HG02840 (cell line): ENCODE results near the gene CXCL8.
A peak's percentile ranks its signal among the peaks of the same experiment; 100 is the strongest.
"Not testable (repeated sequence)": the region's sequence is repeated elsewhere in the genome, so short reads cannot be mapped to it uniquely, and the experiment has no call there.

Experiments used
- ATAC-seq: cut with Tn5 transposase; IDR thresholded peaks from one replicate; pipeline ENCODE4 v1.9.1; 2021; ENCODE audit warnings: mild to moderate bottlenecking, moderate library complexity, moderate number of reproducible peaks; ENCODE audit not compliant: unreplicated experiment, low FRiP score

The CXCL8 gene

DNA sequence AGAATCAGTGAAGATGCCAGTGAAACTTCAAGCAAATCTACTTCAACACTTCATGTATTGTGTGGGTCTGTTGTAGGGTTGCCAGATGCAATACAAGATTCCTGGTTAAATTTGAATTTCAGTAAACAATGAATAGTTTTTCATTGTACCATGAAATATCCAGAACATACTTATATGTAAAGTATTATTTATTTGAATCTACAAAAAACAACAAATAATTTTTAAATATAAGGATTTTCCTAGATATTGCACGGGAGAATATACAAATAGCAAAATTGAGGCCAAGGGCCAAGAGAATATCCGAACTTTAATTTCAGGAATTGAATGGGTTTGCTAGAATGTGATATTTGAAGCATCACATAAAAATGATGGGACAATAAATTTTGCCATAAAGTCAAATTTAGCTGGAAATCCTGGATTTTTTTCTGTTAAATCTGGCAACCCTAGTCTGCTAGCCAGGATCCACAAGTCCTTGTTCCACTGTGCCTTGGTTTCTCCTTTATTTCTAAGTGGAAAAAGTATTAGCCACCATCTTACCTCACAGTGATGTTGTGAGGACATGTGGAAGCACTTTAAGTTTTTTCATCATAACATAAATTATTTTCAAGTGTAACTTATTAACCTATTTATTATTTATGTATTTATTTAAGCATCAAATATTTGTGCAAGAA, 2.3 kb downstream of the CXCL8 start:
- ATAC-seq: no peak

DNA sequence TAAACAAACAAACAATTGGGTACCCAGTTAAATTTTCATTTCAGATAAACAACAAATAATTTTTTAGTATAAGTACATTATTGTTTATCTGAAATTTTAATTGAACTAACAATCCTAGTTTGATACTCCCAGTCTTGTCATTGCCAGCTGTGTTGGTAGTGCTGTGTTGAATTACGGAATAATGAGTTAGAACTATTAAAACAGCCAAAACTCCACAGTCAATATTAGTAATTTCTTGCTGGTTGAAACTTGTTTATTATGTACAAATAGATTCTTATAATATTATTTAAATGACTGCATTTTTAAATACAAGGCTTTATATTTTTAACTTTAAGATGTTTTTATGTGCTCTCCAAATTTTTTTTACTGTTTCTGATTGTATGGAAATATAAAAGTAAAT, 2.9 kb downstream of the CXCL8 start:
- no peak for ATAC-seq

DNA sequence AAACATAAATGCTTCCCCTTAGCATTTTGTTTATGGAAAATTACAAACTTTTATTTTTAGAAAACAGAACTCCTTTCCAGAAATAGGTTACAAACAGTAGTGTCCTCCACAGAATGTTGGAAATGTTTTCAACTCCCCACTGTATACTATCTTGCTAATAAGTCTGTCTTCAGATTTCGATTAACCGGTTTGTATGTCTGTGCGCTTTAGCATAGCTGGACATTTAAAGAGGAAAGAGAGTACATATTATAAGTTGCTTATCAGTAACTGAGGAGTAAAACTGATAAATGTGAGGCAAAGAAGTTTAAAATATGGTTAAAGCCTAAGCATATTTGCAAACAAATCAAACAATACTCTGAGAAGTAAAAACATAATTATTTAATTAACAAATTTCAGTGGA, 3.4 kb downstream of the CXCL8 start:
- ATAC-seq: no peak

DNA sequence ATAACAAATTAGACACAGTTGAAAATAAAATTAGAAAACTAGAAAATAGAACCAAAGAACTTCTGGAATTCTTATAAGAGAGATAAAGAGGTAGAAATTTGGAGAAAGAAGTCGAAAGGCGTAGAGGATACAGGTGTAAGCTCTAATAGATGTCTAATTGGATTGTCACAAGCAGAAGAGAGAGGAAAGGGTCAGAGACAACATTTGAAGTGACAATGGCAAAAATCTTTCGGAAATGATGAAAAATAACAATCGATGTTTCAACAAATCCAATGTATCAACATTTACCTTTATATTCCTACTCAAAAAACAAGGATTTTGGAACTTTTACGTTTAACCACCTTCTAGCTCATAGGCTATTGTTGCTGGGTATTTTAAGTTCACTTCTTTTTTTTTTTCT, 3.8 kb downstream of the CXCL8 start:
- no peak for ATAC-seq

DNA sequence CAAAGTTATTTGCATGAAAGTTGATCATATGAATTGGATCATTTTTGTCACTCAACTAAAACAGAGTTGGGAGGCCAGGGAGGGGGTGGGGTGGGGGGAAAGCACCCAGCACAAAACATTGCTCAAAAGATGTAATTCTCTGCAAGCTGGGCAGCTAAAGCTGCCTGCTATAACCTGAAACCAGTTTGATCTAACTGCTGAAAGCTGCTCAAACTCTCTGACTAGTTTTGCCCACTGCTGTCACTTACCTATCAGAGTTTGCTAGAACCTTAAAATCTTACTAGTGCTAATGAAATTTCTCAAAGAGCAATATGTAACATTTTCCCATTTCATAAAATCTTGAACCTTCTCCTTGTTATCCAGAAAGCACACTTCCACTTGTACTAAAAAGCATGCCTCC, 10.4 kb downstream of the CXCL8 start:
- ATAC-seq: no peak

DNA sequence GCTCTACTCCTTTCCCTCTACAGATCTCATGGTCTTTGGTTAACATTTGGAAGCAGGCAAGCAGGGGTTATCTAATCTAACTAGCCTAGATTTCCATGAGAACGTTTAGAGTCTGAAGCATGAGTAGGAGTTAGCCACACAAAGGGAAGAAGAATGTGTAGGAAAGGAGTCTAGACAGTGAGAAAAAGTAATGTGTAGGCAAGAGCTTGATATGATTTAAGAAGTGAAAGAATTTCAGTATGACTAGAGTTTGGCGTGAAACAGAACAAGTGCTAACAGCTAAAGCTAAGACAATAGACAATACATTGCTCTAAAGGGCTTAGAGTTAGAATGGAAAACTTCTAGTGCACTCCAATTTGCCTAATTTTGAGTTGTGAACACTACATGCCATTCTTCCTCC, 10.8 kb downstream of the CXCL8 start:
- ATAC-seq: peak; percentile 78

DNA sequence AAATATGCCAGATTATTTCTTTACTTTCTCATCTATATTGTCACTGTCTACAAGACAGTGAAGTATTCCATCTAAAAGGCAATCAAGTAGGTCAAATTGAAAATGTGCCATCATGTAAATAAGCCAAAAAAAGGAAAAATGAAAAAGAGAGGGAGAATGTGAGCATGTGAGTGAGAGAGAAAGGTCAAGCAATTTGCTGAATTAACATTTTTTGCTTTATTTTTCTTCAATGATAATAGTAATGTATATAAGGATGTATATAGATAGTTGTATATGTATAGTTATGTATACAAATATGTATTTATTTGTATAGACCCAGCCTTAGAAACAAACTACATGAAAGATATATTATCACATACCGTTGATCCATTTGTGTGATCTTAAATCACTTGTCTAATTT, 11.5 kb downstream of the CXCL8 start:
- ATAC-seq: no peak

DNA sequence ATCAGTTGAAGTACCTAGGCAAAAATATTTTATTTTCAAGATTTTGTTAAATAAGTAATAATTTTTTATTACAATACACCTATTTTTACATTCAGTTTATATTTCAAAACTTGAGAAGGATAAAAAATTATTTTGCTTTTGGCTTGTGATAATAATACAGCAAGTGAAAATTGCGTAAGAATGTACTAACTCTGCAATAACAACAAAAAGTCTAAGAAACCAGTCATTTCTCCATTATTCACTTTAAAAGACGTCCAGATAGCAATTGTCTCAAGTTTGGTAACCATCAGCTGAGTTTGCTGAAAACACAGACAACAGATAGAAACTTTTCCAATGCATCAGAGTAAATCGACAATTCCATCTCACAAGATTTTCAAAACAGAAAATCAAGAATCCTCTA, 12.1 kb downstream of the CXCL8 start:
- ATAC-seq: no peak

DNA sequence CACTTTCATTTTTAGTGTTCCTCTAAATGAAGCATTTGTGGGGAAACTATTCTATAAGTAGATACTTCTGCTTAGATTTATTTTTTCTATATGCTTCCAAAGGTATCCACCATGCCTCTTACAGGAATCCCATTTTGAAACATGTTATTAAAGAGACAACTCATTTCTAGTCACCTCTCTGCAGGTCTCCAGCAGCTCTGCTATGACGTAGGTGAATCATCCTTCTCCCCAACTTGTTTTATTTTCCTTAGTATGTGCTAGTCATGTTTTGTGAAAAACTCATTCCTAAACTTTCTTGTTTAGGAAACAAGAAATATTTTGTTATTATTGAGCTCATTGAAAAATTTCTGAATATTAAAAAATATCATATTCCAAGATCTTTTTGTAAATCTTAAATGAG, 12.8 kb downstream of the CXCL8 start:
- ATAC-seq: no peak

DNA sequence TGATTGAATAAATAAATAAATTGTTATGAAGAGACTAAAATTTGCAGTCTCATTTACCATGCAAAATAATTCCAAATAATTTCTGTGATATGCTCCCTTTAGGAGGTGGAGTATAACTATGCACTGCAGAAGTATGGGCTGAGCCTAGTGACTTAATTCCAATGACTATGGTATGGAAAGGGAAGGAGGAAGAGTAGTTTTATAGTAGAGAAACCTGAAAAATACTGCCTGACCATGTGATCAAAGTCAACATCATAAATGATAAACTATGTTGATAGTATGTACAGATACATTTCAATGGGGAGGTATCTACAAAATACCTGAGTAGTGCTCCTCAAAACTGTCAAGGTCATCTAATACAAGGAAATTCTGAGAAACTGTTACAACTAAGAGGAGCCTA, 14.6 kb downstream of the CXCL8 start:
- ATAC-seq: no peak

DNA sequence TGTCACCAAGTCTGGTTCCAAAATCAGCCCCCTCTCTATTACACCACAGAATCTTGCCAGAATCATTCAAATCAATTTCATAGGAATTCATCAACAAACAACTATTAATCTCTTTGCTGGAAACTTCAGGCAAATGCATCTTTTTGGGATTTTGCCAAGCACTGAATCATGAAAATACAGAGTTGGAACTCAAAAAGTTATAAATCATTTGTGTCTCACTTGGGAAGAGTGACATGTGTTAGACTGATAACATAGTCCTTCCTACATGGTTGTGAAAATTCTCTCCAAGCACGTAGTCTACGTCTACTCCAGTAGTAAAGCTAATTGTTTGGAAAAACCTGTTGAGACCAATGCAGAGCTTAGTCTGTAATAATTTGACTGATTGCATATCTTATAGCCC, 19.0 kb downstream of the CXCL8 start:
- ATAC-seq: no peak

DNA sequence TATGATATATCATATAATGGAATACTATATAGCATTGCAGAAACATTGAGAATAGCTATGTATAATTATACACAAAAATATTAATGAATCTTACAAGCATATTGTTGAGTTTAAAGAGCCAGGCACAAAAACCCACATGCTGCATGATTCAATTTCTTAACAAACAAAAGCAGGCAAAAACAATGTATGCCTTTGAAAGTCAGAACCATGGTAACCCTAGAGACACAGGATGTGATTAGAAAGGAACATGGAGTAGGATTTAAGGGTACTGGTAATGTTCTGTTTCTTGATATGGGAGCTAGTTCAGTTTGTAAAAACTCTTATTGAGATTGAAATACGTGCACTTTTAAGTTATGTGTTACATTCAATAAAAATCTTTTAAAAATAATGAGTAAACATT, 21.5 kb downstream of the CXCL8 start:
- ATAC-seq: no peak

DNA sequence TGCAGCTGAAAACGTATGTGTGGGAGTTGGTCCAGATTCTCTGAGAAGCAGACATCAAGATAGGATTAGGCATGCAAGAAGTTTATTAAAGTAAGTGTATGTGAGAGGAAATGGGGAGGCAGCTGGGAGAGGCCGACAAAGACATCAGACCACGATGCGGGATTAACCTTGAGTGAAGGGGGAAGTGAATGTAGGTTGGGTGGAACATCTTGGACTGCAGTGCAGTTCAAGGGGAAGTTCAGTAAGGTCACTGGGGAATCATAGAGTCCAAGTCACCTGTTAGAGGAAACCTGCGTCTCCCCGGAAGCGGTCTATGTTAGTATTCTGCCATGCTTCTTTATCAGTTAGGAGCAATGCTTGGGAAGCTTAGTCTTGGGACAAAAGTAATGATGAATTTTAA, 22.0 kb downstream of the CXCL8 start:
- ATAC-seq: no peak

DNA sequence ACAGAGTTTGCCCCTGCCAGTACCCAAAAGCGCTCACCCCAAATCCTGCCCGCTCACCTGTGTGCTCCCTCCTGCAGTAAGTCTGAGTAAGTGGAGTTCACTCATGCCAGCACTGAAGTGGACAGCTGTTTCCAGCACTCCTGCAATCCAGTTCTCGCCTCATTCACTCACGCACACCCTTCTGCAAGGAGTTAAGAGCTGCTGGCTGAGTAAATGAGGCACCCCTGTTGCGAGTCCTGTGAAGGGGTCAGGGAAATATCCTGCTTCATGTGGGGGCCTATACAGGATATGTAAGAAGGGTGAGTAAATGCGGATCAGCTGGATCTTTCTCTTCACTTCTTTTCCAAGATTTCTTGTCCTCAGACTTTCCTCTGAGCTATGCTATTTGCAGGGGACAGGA, 23.5 kb downstream of the CXCL8 start:
- no peak for ATAC-seq

DNA sequence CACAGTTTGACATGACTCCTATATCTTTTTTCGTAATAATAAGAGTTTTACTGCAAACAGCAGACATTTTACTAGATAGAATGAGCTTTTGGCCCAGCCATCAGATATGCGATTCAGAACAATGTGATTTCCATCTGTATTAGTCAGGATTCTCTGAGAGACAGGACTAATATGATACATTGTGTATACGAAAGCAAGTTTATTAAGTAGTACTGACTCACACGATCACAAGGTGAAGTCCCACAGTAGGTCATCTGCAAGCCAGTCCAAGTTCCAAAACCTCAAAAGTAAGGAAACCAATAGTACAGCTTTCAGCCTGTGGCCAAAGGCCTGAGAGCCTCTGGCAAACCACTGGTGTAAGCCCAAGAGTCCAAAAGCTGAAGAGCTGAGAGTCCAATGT, 24.1 kb downstream of the CXCL8 start:
- no peak for ATAC-seq

DNA sequence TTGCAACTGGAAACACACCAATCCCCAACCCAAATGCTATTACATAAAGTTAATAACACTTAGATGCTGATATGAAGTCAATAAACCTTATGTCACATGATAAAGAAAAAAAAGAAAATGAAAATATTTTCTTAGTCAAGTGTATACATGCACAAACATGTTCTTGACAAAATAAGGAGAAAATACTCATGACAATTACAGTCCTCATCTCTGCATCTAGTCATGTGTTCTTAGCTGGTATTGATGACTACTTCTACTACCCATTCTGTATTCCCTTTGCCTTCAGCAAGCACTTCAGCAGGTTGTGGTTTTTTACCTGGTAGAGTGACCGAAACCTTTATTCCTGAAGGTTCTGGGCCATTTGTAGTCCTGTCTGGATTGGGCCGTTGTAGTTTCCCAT, 24.9 kb downstream of the CXCL8 start:
- ATAC-seq: no peak

DNA sequence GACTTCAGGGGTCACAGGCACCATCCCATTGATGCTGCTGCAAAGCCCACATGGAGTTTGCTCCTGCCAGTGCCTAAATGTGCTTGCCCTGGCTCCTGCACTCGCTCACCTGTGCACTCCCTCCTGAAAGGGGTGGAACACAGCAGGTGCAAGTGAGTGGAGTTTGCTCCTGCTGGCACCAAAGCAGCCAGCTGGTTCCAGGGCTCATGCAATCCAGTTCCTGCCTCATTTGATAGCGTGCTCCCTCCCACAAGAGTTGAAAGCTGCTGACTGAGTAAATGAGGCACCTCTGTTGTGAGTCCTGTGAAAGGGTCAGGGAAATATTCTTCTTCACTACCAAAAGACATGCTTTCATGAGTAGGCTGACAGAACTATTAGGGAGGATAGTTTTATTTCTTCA, 30.5 kb downstream of the CXCL8 start:
- ATAC-seq: no peak

DNA sequence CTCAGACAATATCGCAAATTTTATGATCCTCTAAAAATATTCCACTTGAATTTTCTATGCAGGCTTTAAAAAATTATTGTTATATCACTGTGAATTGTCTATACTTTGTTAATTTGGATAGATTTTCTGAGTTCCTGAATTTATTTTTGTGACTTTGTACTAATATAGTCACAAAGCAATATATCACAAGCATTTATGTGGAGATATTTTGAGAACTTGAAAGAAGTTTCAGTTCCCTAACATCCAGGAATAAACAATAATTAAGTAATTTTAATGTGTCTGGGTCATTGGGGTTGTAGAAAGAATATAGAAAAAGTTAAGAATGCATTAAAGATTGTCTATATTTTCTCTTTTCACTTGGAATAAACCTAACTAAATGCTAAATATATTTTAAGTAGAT, 32.0 kb downstream of the CXCL8 start:
- ATAC-seq: no peak

DNA sequence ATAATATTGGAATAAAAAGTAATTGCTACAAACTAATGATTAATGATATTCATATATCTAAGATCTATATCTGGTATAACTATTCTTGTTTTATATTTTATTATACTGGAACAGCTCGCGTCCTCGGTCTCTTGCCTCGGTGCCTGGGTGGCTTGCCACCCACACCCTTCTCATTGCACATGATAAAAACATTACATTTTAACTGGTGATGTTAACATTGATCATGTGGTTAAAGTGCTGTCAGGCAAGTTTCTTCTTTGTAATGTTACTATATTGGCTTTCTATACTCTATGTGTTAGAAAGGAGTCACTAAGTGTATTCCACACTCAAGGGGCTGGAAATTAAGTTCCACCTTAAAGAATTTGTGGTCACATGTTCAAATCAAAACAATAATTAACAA, 34.0 kb downstream of the CXCL8 start:
- not testable (repeated sequence) for ATAC-seq

DNA sequence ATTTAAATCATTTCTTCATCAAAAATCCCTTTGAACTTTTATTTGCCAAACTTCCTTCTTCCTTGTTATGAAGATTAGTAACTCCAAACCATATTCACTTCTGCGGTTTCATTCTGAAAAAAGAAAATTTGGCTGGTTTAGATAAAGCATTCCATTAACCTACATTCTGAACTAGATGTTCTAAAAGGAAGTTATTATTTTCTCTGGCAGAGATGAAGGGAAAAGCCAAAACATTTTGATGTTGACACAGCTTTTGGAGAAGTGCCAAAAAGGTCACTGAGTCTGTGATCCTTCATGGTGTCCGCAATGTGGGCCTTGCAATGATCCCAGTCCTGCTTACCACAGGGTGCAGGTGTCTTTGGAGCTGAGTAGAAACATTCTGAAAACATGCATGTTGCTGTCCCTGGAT, 36.0 kb downstream of the CXCL8 start:
- no peak for ATAC-seq

DNA sequence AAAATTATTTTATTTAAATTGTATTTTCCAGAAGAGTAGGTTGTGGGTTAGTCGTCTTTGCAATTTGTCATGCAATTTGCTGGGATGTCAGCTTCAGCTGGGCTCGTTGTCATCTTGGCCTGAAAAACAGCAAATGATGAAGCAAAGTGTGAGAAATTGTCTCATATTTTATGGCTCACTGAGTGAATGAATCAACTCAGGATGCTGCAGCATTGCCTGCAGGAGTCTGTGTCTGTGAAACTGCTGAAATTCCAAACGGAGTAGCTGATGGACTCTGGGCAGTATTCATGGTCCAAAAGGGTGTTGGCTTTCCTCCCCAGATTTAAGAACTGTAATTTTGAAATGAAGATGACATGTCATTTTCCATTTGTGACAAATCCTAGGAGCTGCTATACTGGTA, 37.2 kb downstream of the CXCL8 start:
- no peak for ATAC-seq

DNA sequence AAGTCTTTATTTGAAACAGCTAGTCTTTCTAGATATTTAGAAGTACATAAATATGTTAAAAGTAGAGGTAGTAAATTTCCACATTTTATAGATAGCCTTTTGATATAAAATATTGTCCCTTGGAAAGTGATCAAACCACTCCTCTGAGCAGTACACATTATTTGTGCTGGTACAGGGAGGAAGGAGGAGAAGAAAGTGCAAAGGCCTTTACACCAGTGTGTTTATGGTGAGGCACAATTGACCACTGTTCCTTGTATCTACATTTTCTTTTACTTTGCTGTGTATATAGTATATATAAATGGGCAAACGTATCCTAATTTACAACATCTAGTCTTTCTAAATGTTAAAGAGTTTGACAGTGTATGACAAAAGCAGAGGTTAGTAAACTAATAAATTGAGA, 39.9 kb downstream of the CXCL8 start:
- ATAC-seq: no peak

DNA sequence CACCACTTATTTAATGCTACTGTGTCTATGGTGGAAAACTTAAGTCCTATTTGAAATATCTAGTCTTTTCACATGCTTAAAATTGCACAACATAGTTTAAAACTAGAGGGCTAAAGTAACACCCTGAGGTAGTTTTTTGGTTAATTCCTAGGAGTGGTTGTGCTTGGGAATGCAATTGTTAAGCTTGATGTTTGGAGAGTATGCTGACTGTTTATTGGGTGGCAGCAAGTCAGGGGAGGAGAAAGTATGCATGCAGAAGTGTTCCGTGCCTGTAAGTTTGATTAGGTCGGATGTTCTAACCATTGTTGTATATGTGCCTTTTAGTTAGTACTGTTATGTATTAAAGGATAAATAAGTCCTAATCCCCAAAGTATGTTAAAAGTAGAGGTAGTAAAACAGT, 40.5 kb downstream of the CXCL8 start:
- no peak for ATAC-seq
